ENCODE results near the gene TTLL3.

DNA sequence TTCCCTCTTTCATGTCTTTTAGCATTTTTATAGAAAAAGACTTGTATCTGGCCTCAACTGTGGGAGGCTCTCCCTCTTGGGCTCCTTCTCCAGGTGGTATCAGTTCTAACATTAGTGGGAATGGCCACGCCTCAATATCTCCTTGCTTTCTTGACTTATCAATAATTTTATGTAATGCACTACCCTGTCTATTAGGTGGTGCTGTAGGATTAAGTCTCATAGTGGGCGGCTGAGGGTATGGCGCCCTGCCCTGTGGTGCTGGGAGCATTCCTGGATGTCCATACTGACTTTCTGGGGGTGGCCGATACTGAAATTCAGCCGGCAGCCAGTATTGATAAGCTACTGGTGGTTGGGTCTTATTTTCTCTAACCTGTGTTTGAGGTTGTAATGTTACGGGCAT is 42.5 kb downstream of the TTLL3 start:
- TF ChIP-seq CTCF (IDR thresholded peaks at IDR 0.05; ENCODE audit: low read depth, low read length) (no peak), POLR2A (IDR thresholded peaks at IDR 0.05; ENCODE audit: extremely low read depth, insufficient read length) (no peak), MYC (IDR thresholded peaks at IDR 0.05; ENCODE audit: low read depth, low read length) (no peak)

Measured in NB4 (cell line).